Middle frontal gyrus (tissue), 1 donor: ENCODE data around the gene SMO.
"Not testable (repeated sequence)": the region's sequence is repeated elsewhere in the genome, so short reads cannot be mapped to it uniquely, and the experiment has no call there.

Experiments used
- DNase-seq: peaks from one replicate; pipeline ENCODE4 v3.0.0-alpha.2; 2015; ENCODE audit warnings: low spot score; ENCODE audit errors: extremely low spot score

Gene SMO

DNA sequence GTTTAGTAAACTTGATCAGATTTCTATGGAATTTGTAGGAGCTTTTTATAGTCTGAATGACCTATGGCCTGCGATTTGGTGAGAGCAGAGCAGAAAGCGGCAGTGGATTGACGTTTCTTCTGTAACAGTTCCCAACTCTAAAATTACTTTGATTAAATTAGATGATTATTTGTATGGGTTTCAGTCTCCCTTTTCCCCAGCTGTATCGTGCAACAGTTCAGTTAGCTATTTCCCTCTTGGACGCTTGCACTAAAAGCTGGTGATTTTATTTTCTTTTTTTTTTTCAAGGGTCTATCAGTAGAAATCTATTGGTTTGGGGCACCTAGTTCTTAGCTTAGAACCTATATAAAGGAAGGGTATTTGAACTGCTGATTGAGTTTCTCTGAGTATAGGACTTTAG lies 43.2 kb downstream of the SMO start:
- no peak for DNase-seq

DNA sequence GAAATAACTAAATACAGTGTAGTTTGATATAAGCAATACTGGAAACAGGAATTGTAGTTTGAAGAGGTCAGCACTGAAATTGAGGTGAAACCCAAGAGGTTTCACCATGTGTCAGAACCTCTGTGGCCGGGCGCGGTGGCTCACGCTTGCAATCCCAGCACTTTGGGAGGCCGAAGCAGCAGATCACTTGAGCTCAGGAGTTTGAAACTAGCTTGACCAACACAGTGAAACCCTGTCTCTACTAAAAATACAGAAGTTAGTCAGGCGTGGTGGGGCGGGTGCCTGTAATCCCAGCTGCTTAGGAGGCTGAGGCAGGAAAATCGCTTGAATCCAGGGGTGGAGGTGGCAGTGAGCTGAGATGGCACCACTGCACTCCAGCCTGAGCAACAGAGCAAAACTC lies 50.1 kb downstream of the SMO start:
- DNase-seq, result no peak

GRCh38 chr7:129240119-129240820 lies 51.8 kb downstream of the SMO start:
- no peak for DNase-seq

GRCh38 chr7:129244220-129244619 lies 55.8 kb downstream of the SMO start:
- no peak for DNase-seq

DNA sequence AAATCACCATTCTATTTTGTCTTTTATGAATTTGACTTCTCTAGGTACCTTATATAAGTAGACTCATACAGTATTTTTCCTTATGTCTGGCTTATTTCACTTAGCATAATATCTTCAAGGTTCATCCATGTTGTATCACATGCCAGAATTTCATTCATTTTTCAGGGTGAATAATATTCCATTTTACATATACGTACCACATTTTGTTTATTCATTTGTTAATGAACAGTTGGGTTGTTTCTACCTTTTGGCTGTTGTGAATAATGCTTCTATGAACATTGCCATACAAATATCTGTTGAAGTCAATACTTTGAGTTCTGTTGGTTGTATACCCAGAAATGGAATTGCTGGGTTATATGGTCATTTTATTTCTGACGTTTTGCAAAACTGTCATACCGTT lies 57.1 kb downstream of the SMO start:
- DNase-seq, result no peak

GRCh38 chr7:129247087-129247486 lies 58.7 kb downstream of the SMO start:
- DNase-seq, result no peak

- no peak for DNase-seq
Measured at GRCh38 chr7:129252128-129252527, 63.7 kb downstream of the SMO start.

GRCh38 chr7:129252603-129253002 lies 64.2 kb downstream of the SMO start:
- DNase-seq, result not testable (repeated sequence)

GRCh38 chr7:129255800-129256199 lies 67.4 kb downstream of the SMO start:
- no peak for DNase-seq

DNA sequence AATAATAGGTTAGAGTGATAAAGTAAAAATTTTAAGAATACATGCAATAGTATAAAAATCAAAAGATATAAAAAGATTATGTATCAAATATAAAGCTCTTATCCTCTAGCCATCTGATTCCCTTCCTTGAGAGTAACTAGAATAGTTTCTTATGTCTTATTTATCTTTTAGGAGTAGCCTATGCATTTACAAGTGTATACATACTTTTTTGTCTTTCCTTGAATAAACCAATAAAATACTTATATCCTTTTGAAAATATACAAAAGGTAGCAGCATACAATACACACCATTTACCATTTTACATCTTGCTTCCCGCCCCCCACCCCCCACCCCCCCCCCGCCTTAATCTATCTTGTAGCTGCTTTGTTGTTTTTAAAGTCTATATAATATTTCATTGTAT lies 67.8 kb downstream of the SMO start:
- no peak for DNase-seq

DNA sequence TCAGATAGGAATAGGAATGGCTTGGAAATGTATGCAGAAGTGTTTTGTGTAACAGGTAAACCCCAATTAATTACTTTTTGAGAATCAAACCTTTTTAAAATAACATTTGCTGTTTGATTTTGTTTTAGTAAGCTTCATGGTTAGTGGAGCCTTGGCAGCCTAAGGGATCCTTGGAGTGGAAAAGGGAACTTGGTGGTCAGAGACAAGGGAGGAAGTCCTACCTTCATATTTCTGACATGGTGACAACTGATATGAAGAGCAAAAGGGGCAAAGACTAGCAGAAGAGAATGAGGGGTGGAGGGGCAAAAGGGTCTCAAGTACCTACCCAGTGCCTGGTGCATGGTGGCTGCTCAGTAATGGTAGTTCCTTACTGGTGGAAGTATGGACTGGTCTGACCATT lies 68.7 kb downstream of the SMO start:
- DNase-seq, result no peak

GRCh38 chr7:129258649-129259389 lies 70.4 kb downstream of the SMO start:
- no peak for DNase-seq

GRCh38 chr7:129262324-129262723 lies 73.9 kb downstream of the SMO start:
- no peak for DNase-seq
